PC-9 (cell line): ENCODE data around the gene LRIG1.

Experiments used
- EZH2 ChIP-seq: fragments of 200-600 bp; sonication (generic); IDR thresholded peaks from 2 replicates; pipeline ENCODE4 v1.8.0; 2017; ENCODE audit warnings: antibody characterized with exemption, low read depth
- TF ChIP-seq, protein P1 (sequence below): fragments of 200-600 bp; sonication (generic); conservative IDR thresholded peaks from 2 replicates; pipeline ENCODE4 v1.6.1; 2017; ENCODE audit warnings: mixed run types, antibody characterized with exemption, mild to moderate bottlenecking, moderate library complexity

DNA sequence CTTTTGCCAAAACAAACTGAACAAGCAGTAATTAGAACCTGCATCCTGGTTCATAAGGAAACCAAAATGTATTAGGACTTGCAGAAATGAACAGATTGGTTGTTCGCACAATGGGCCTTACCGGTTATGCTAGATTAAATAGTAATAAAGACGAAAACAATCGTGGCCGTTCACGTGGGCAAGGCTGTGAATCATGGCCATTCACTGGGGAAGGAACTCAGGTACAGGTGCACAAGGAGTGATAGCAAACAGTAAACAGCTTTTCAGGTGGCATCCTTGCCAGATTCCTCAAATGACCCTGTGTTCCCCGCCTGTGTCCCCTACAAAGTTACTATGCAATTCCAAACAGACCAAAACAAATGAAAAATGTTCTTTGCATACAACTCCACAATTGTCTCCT lies 8.2 kb downstream of the LRIG1 start:
- TF ChIP-seq EZH2: no peak
- TF ChIP-seq, protein P1, sequence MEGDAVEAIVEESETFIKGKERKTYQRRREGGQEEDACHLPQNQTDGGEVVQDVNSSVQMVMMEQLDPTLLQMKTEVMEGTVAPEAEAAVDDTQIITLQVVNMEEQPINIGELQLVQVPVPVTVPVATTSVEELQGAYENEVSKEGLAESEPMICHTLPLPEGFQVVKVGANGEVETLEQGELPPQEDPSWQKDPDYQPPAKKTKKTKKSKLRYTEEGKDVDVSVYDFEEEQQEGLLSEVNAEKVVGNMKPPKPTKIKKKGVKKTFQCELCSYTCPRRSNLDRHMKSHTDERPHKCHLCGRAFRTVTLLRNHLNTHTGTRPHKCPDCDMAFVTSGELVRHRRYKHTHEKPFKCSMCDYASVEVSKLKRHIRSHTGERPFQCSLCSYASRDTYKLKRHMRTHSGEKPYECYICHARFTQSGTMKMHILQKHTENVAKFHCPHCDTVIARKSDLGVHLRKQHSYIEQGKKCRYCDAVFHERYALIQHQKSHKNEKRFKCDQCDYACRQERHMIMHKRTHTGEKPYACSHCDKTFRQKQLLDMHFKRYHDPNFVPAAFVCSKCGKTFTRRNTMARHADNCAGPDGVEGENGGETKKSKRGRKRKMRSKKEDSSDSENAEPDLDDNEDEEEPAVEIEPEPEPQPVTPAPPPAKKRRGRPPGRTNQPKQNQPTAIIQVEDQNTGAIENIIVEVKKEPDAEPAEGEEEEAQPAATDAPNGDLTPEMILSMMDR: no peak
